KMS-11 (cell line): Measurements from ENCODE around the gene NR1I2.

Experiments
- H2AFZ ChIP-seq: fragments of 200-600 bp; sonication (generic); 2 replicates; pipeline ENCODE4 v1.6.1; 2016; ENCODE audit warnings: antibody characterized with exemption, mixed run types, low read depth
- H3K27ac ChIP-seq: fragments of 200-600 bp; sonication (generic); 2 replicates; pipeline ENCODE4 v1.6.1; 2016; ENCODE audit warnings: mild to moderate bottlenecking, mixed run types
- H3K27me3 ChIP-seq: fragments of 200-600 bp; sonication (generic); 2 replicates; pipeline ENCODE4 v1.6.1; 2017; ENCODE audit warnings: mild to moderate bottlenecking, low read depth, mixed run types, moderate library complexity; ENCODE audit not compliant: insufficient read depth
- H3K36me3 ChIP-seq: fragments of 200-600 bp; sonication (generic); 2 replicates; pipeline ENCODE4 v1.6.1; 2017; ENCODE audit warnings: mild to moderate bottlenecking, mixed run types; ENCODE audit not compliant: insufficient read depth
- H3K4me1 ChIP-seq: fragments of 200-600 bp; sonication (generic); 2 replicates; pipeline ENCODE4 v1.6.1; 2016; ENCODE audit warnings: mild to moderate bottlenecking, low read depth, mixed run types; ENCODE audit not compliant: poor library complexity, severe bottlenecking
- H3K4me2 ChIP-seq: fragments of 200-600 bp; sonication (generic); 2 replicates; pipeline ENCODE4 v1.7.0; 2016; ENCODE audit warnings: mild to moderate bottlenecking, mixed run types
- H3K4me3 ChIP-seq: fragments of 200-600 bp; sonication (generic); IDR thresholded peaks from 2 replicates; pipeline ENCODE4 v1.6.1; 2017; ENCODE audit warnings: low read depth, low read length, mixed read lengths; ENCODE audit not compliant: insufficient read depth
- H3K79me2 ChIP-seq: fragments of 200-600 bp; sonication (generic); 2 replicates; pipeline ENCODE4 v1.6.1; 2016; ENCODE audit warnings: low read depth, mixed run types; ENCODE audit not compliant: insufficient read depth
- H3K9ac ChIP-seq: fragments of 200-600 bp; sonication (generic); 2 replicates; pipeline ENCODE4 v1.6.1; 2016; ENCODE audit warnings: mild to moderate bottlenecking, mixed run types
- H4K20me1 ChIP-seq: fragments of 200-600 bp; sonication (generic); 2 replicates; pipeline ENCODE4 v1.6.1; 2016; ENCODE audit warnings: mild to moderate bottlenecking, mixed run types; ENCODE audit not compliant: insufficient read depth
- CTCF ChIP-seq: fragments of 200-600 bp; sonication (generic); conservative IDR thresholded peaks from 2 replicates; pipeline ENCODE4 v1.6.1; 2017; ENCODE audit warnings: low read depth, mild to moderate bottlenecking, antibody characterized with exemption, low read length, moderate library complexity, mixed read lengths

The NR1I2 gene

GRCh38 chr3:119834754-119835370 is 53.0 kb downstream of the NR1I2 start:
- H3K36me3 ChIP-seq: no peaks in the 10 kb centered on the region
- no peak for TF ChIP-seq CTCF
- H3K27ac ChIP-seq: no peak overlapping the region

GRCh38 chr3:119835556-119835955 is 53.7 kb downstream of the NR1I2 start:
- H2AFZ ChIP-seq: no peak overlapping the region
- H3K4me2 ChIP-seq: no peak overlapping the region
- H3K27me3 ChIP-seq: no peaks in the 10 kb centered on the region
- H3K4me1 ChIP-seq: no peaks in the 10 kb centered on the region
- H3K9ac ChIP-seq: no peak overlapping the region
- H4K20me1 ChIP-seq: no peaks in the 10 kb centered on the region
- H3K36me3 ChIP-seq: no peaks in the 10 kb centered on the region
- H3K4me3 ChIP-seq: no peak overlapping the region
- no peaks in the 10 kb centered on the region for H3K79me2 ChIP-seq
- TF ChIP-seq CTCF: no peak
- no peak overlapping the region for H3K27ac ChIP-seq

More at GRCh38 chr3:119834754-119835370, 53.0 kb downstream of the NR1I2 start:
- H3K4me1 ChIP-seq: no peaks in the 10 kb centered on the region
- no peaks in the 10 kb centered on the region for H3K79me2 ChIP-seq
- H2AFZ ChIP-seq: no peak overlapping the region
- no peak overlapping the region for H3K4me2 ChIP-seq
- no peaks in the 10 kb centered on the region for H3K27me3 ChIP-seq
- no peak overlapping the region for H3K4me3 ChIP-seq
- H3K9ac ChIP-seq: no peak overlapping the region
- no peaks in the 10 kb centered on the region for H4K20me1 ChIP-seq

GRCh38 chr3:119841808-119842471 is 60.0 kb downstream of the NR1I2 start:
- no peak overlapping the region for H3K4me3 ChIP-seq
- H3K4me1 ChIP-seq: no peaks in the 10 kb centered on the region
- H2AFZ ChIP-seq: no peak overlapping the region
- peaks cover 5% of the 10 kb centered on the region; the same call in 1 of the 2 replicates for H3K79me2 ChIP-seq
- no peak for TF ChIP-seq CTCF
- no peak overlapping the region for H3K9ac ChIP-seq
- no peak overlapping the region for H3K27ac ChIP-seq
- H3K27me3 ChIP-seq: no peaks in the 10 kb centered on the region
- no peak overlapping the region for H3K4me2 ChIP-seq
- no peaks in the 10 kb centered on the region for H4K20me1 ChIP-seq
- no peaks in the 10 kb centered on the region for H3K36me3 ChIP-seq

GRCh38 chr3:119849126-119849525 is 67.2 kb downstream of the NR1I2 start:
- H3K79me2 ChIP-seq: peaks cover 5% of the 10 kb centered on the region; the same call in 1 of the 2 replicates
- no peak overlapping the region for H3K4me2 ChIP-seq
- H3K27ac ChIP-seq: no peak overlapping the region
- no peak overlapping the region for H3K4me3 ChIP-seq
- no peak for TF ChIP-seq CTCF
- no peak overlapping the region for H3K9ac ChIP-seq
- H3K36me3 ChIP-seq: no peaks in the 10 kb centered on the region
- no peaks in the 10 kb centered on the region for H3K4me1 ChIP-seq
- H3K27me3 ChIP-seq: no peaks in the 10 kb centered on the region
- no peaks in the 10 kb centered on the region; the same call in 1 of the 2 replicates for H4K20me1 ChIP-seq
- H2AFZ ChIP-seq: no peak overlapping the region
